K562 (cell line): ENCODE data around the gene IP6K3. TPM values are rescaled to one million over a fixed set of nuclear protein-coding genes. Genes with fewer than 3 reads are reported as not detected.
A peak's percentile ranks its signal among the peaks of the same experiment; 100 is the strongest.

Experiments
- ATAC-seq: fragments of 200-7000 bp; cut with Tn5 transposase; 3 replicates; pipeline ENCODE4 v1.9.1; 2020; ENCODE audit warnings: moderate library complexity
- BruUV-seq: library from RNA; stranded (reverse); fragments of 400-500 nt; replicated peaks from 2 replicates; lab custom pipeline; 2021; lab: Mats Ljungman, UMichigan
- CTCF ChIA-PET: fragments of 300-600 bp; formaldehyde crosslinking; extraction: SDS; loops from one replicate; lab custom pipeline; 2021; ENCODE audit warnings: low intra/inter-chr PET ratio; lab: Yijun Ruan, JAX
- POLR2A ChIA-PET: fragments of 300-600, 350-650 bp; sonication (Branson Sonifier 250); formaldehyde crosslinking; extraction: SDS; loops from one replicate; lab custom pipeline; 2021; ENCODE audit warnings: antibody characterized with exemption, inconsistent platforms; lab: Yijun Ruan, JAX
- DNase-seq, 4 experiments: peaks; one replicate each; pipeline versions ENCODE4 v3.0.0 to v3.0.0-alpha.2; 2011 to 2018; ENCODE audit warnings: low spot score in 3 of 4, mixed read lengths in 3 of 4; ENCODE audit errors: extremely low read depth in 1 of 4
- FAIRE-seq: peaks from 2 replicates; lab custom pipeline; 2011; peaks lifted over from hg19 to GRCh38; lab: Jason Lieb, UNC
- H2AFZ ChIP-seq: 2 replicates; pipeline ENCODE4 v1.6.0; 2011; ENCODE audit warnings: low read depth, low read length, control low read depth, inconsistent platforms
- H3K27ac ChIP-seq: fragments of 200-600 bp; 3 replicates; pipeline ENCODE4 v1.8.0; 2011; ENCODE audit warnings: low read depth, mild to moderate bottlenecking, control low read depth, inconsistent platforms, low read length, moderate library complexity, mixed read lengths; ENCODE audit errors: extremely low read depth
- H3K27me3 ChIP-seq, 2 experiments: fragments of 300-600 bp in 1 of 2; 2 replicates in 1 of 2; 3 replicates in 1 of 2; pipeline versions ENCODE4 v1.6.0 to v1.8.0; 2011; ENCODE audit warnings: inconsistent platforms in 2 of 2, low read length in 2 of 2, mild to moderate bottlenecking in 1 of 2, mixed read lengths in 1 of 2, moderate library complexity in 1 of 2; ENCODE audit not compliant: control insufficient read depth in 2 of 2, insufficient read depth in 2 of 2
- H3K36me3 ChIP-seq: fragments of 300-600 bp; 3 replicates; pipeline ENCODE4 v1.8.0; 2011; ENCODE audit warnings: mild to moderate bottlenecking, low read length, inconsistent platforms; ENCODE audit not compliant: control insufficient read depth, insufficient read depth
- H3K4me1 ChIP-seq, 2 experiments: fragments of 200-600 bp in 1 of 2; replicated peaks in 1 of 2; 2 replicates in 1 of 2; 3 replicates in 1 of 2; pipeline versions ENCODE4 v1.5.1 to v1.8.0; 2011; ENCODE audit warnings: inconsistent platforms in 2 of 2, low read length in 2 of 2, mild to moderate bottlenecking in 1 of 2, mixed read lengths in 1 of 2, moderate library complexity in 1 of 2; ENCODE audit not compliant: control insufficient read depth in 2 of 2, insufficient read depth in 2 of 2
- H3K4me2 ChIP-seq: 2 replicates; pipeline ENCODE4 v1.6.1; 2011; ENCODE audit warnings: low read length, control low read depth, inconsistent platforms, mixed read lengths; ENCODE audit not compliant: insufficient read depth
- H3K4me3 ChIP-seq: fragments of 200-600 bp; sonication (generic), shearing (Covaris generic); 2 replicates; pipeline ENCODE4 v1.5.1; 2016; ENCODE audit warnings: control low read depth, inconsistent platforms
- H3K79me2 ChIP-seq: fragments of 200-600 bp; 3 replicates; pipeline ENCODE4 v1.8.0; 2011; ENCODE audit warnings: low read length, inconsistent platforms; ENCODE audit not compliant: control insufficient read depth, insufficient read depth
- H3K9ac ChIP-seq, 2 experiments: 2 replicates each; pipeline versions ENCODE4 v1.6.0 to v1.6.1; 2011; ENCODE audit warnings: low read depth in 2 of 2, low read length in 2 of 2, control low read depth in 1 of 2, inconsistent platforms in 1 of 2, mild to moderate bottlenecking in 1 of 2, mixed read lengths in 1 of 2; ENCODE audit not compliant: insufficient read depth in 1 of 2
- H3K9me1 ChIP-seq: one replicate; pipeline ENCODE4 v1.6.0; 2011; ENCODE audit warnings: inconsistent platforms, mild to moderate bottlenecking, low read length, moderate library complexity; ENCODE audit not compliant: control insufficient read depth, insufficient read depth
- H3K9me3 ChIP-seq: replicated peaks from 2 replicates; pipeline ENCODE4 v1.5.1; 2011; ENCODE audit warnings: low read depth, low read length, inconsistent platforms; ENCODE audit not compliant: control insufficient read depth, insufficient read depth
- H4K20me1 ChIP-seq: replicated peaks from 2 replicates; pipeline ENCODE4 v1.6.1; 2011; ENCODE audit warnings: low read length, inconsistent platforms, mixed read lengths; ENCODE audit not compliant: control insufficient read depth, insufficient read depth
- RBM17 ChIP-seq: fragments of 200-400 bp; formaldehyde crosslinking; IDR thresholded peaks from 2 replicates; pipeline ENCODE4 v1.6.1; 2017; ENCODE audit warnings: low read depth, mild to moderate bottlenecking, low read length, borderline replicate concordance
- SMARCA4 ChIP-seq: fragments of 450-650 bp; IDR thresholded peaks from 2 replicates; pipeline ENCODE4 v1.6.1; 2016
- ZKSCAN1 ChIP-seq: fragments of 150-350 bp; IDR thresholded peaks from 2 replicates; pipeline ENCODE4 v1.6.1; 2016; ENCODE audit warnings: low read depth, low read length
- WGBS: fragments of 100-300 bp; shearing (Covaris generic); methylation state at CpG from one replicate; pipeline ENCODE4 v1.1.6; 2016; ENCODE audit warnings: low coverage, mixed read lengths; ENCODE audit not compliant: insufficient coverage; ENCODE audit errors: missing lambda C conversion rate; 5-methylcytosine and 5-hydroxymethylcytosine counted together
- in situ Hi-C: fragments of 300-500 bp; cut with MboI; formaldehyde crosslinking; loops from 4 replicates; pipeline ENCODE4 v1.15.0; 2018; ENCODE audit warnings: inconsistent platforms, mixed read lengths
- intact Hi-C: fragments of 100-400 bp; cut with micrococcal nuclease; formaldehyde crosslinking; loops from 2 replicates; pipeline ENCODE4 v1.14.2; 2022
- polyA plus RNA-seq, 8 experiments: library from polyadenylated mRNA; depleted of rRNA in 4 of 8; stranded (reverse) in 5 of 8; unstranded in 3 of 8; fragments of >200 nt; fragmentation: Nextera tagmentation in 2 of 8; fragmentation: Illumina TruSeq in 1 of 8; extraction: Ambion mirVana in 2 of 8; extraction: Trizol in 1 of 8; gene quantifications; 2 replicates each; pipeline versions ENCODE4 v1.2.1 to v1.2.3, GENCODE V29; 2011 to 2014; ENCODE audit warnings: inconsistent platforms in 1 of 8, missing spikeins in 1 of 8
- total RNA-seq, 7 experiments: library from RNA; depleted of rRNA in 6 of 7; stranded (reverse); fragments of >200 nt in 6 of 7; fragmentation: Illumina TruSeq in 2 of 7; extraction: Trizol in 2 of 7; gene quantifications; 2 replicates each; pipeline versions ENCODE4 v1.2.1 to v1.2.3, GENCODE V29; 2011 to 2021; ENCODE audit warnings: low replicate concordance in 1 of 7

IP6K3 gene
- total and polyA plus RNA-seq, 9 of the 15 experiments (the other 6 are each of a cell fraction or from before 2014, with no cell fraction given) = not detected

- in situ Hi-C loops (no loop called here), intact Hi-C loops (no loop called here)
- no peak overlapping the region for H3K4me2 ChIP-seq
- H3K4me1 ChIP-seq = peaks cover 0 to 3% of the 10 kb centered on the region in 2 experiments; a peak in 1 of 5 replicates
- H3K27me3 ChIP-seq = no peaks in the 10 kb centered on the region
- BruUV-seq = no TSS peak
- no peaks in the 10 kb centered on the region for H3K9me1 ChIP-seq
- TF ChIP-seq ZKSCAN1 (peak; percentile 90), RBM17 (no peak)
- WGBS = 93% methylated on average over 12 of the region's 12 CpGs
- H3K9me3 ChIP-seq = no peaks in the 10 kb centered on the region
- DNase-seq (no peak), ATAC-seq (no peak), FAIRE-seq (no peak)
- ChIA-PET POLR2A (interaction anchor here (0.6 kb wide), 1 partner anchor 438 kb away, joined by 4 read pairs; no protein-coding TSS in a partner anchor), CTCF (no interaction called here)
- H3K9ac ChIP-seq = no peak overlapping the region; a peak in 1 of 4 replicates
- H3K79me2 ChIP-seq = no peaks in the 10 kb centered on the region
- no peak overlapping the region for H2AFZ ChIP-seq
- no peaks in the 10 kb centered on the region for H4K20me1 ChIP-seq
- peaks cover 90% of the 10 kb centered on the region; the same call in 2 of the 3 replicates for H3K36me3 ChIP-seq
- H3K4me3 ChIP-seq = no peak overlapping the region
- no peak overlapping the region for H3K27ac ChIP-seq
Observed at GRCh38 chr6:33678932-33679490, 67.7 kb downstream of the IP6K3 start.

- Histone ChIP-seq H3K9ac (no peak overlapping the region), H3K36me3 (peaks cover 90% of the 10 kb centered on the region; the same call in 2 of the 3 replicates), H3K9me3 (no peaks in the 10 kb centered on the region), H2AFZ (no peak overlapping the region), H3K27me3 (no peaks in the 10 kb centered on the region), H4K20me1 (no peaks in the 10 kb centered on the region), H3K79me2 (no peaks in the 10 kb centered on the region), H3K4me1 (peaks cover 0 to 3% of the 10 kb centered on the region in 2 experiments; a peak in 1 of 5 replicates), H3K4me3 (no peak overlapping the region), H3K4me2 (no peak overlapping the region), H3K27ac (no peak overlapping the region), H3K9me1 (no peaks in the 10 kb centered on the region)
- CTCF ChIA-PET = interaction anchor here (0.6 kb wide), 1 partner anchor 28 kb away, joined by 3 read pairs; no protein-coding TSS in a partner anchor
- in situ Hi-C loops (no loop called here), intact Hi-C loops (no loop called here)
- POLR2A ChIA-PET = interaction anchor here (0.6 to 0.7 kb wide), 2 partner anchors 17 to 70 kb away, joined by 3 to 4 read pairs; no protein-coding TSS in a partner anchor
- 88% methylated on average over 23 of the region's 24 CpGs for WGBS
- no TSS peak for BruUV-seq
- TF ChIP-seq SMARCA4 = no peak
- FAIRE-seq = no peak
- no peak for DNase-seq
- no peak for ATAC-seq
Observed at GRCh38 chr6:33678233-33678931, 68.3 kb downstream of the IP6K3 start.
